ENCODE measurements around the gene SCLY. TPM values are rescaled to one million over a fixed set of nuclear protein-coding genes. Genes with fewer than 3 reads are reported as not detected.

The SCLY gene
- total RNA-seq, 2 donors from 2014 or later: 18.5 to 32.4 TPM

DNA sequence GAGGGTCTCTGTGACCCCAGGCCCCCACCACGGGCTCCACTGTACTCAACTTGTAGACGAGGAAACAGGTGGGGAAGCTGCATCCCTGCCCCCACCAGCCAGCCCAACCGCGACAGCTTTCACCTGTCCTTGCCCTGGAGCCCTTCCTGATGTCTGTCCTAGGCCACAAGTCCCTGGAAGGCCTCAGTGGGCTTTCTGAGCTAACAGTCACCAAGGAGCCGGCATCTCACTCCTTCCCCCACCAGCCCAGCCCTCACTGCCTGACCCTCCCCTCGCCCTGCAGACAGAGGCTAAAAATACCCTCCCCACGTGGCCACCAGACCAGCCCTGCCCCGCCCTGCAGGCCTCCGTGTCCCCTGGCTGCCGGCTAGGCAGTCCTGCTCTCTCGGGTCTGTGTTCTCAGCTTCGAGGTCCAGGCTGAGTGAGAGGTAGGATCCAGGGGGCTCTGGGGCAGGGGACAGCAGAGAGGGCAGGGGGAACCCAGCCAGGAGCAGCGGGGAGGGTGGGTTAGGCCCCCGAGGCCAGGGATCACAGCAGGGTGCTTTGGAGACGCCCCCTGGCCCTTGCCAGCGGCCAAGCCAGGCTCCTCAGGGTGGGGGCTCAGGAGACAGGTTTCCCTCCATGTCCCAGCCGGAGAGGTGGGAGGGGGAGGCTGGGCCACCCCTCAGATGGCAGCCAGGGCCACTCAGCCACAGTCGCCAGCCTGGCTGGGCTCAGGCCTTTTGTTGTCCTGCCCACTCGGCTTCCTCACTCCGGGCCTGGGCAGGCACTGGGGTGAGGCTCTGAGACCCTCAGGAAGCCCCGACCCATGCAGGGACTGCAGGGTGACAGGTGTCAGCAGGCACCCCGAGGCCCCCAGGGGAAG, 77.8 kb downstream of the SCLY start, which contains the start of gene KLHL30:
Gene KLHL30 (plus strand): TSS at position 338 of the 865 bp plus-strand sequence. CDS start 2,087 bp downstream, outside the sequence.
- no peak within 1 kb of the TSS for H3K27ac ChIP-seq
- intact Hi-C loops (cut with DNase I): no loop called here

GRCh38 chr2:238139196-238140039, 78.6 kb downstream of the SCLY start:
- 40 to 53% methylated on average over 16 to 47 of the region's 56 CpGs for WGBS, 2 donors
- ATAC-seq (peak; percentile 37), DNase-seq (peak in 2 of 4 donors; percentile 35 to 53)
- no peaks in the 10 kb centered on the region for H3K27me3 ChIP-seq
- H3K9me3 ChIP-seq: no peaks in the 10 kb centered on the region
- no peak overlapping the region for H3K4me3 ChIP-seq
- peaks cover 6% of the 10 kb centered on the region for H3K4me1 ChIP-seq
- no peak overlapping the region for H3K27ac ChIP-seq
- H3K36me3 ChIP-seq (replicated peaks in 1 of 2; ENCODE audit: insufficient read depth in 1 of 2, low read depth in 2 of 2): no peaks in the 10 kb centered on the region
- intact Hi-C loops (cut with DNase I): no loop called here
- TF ChIP-seq POLR2A (IDR thresholded peaks at IDR 0.05): no peak
- TF ChIP-seq, protein P1, sequence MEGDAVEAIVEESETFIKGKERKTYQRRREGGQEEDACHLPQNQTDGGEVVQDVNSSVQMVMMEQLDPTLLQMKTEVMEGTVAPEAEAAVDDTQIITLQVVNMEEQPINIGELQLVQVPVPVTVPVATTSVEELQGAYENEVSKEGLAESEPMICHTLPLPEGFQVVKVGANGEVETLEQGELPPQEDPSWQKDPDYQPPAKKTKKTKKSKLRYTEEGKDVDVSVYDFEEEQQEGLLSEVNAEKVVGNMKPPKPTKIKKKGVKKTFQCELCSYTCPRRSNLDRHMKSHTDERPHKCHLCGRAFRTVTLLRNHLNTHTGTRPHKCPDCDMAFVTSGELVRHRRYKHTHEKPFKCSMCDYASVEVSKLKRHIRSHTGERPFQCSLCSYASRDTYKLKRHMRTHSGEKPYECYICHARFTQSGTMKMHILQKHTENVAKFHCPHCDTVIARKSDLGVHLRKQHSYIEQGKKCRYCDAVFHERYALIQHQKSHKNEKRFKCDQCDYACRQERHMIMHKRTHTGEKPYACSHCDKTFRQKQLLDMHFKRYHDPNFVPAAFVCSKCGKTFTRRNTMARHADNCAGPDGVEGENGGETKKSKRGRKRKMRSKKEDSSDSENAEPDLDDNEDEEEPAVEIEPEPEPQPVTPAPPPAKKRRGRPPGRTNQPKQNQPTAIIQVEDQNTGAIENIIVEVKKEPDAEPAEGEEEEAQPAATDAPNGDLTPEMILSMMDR (IDR thresholded peaks at IDR 0.05): peak; percentile 35 to 59 (median 49)

More for the DNA sequence above, 77.8 kb downstream of the SCLY start, which contains the start of gene KLHL30:
- DNase-seq (no peak), ATAC-seq (no peak)
- Histone ChIP-seq H3K9me3 (no peaks in the 10 kb centered on the region), H3K36me3 (replicated peaks in 1 of 2; ENCODE audit: insufficient read depth in 1 of 2, low read depth in 2 of 2) (no peaks in the 10 kb centered on the region), H3K4me1 (peaks cover 6% of the 10 kb centered on the region), H3K27me3 (no peaks in the 10 kb centered on the region), H3K4me3 (no peak within 1 kb of the TSS)
- 81 to 82% methylated on average over 18 to 20 of the region's 22 CpGs for WGBS, 2 donors
- TF ChIP-seq POLR2A (IDR thresholded peaks at IDR 0.05): no peak
- TF ChIP-seq, protein P1 (IDR thresholded peaks at IDR 0.05): no peak

- intact Hi-C loops (cut with DNase I): no loop called here
- TF ChIP-seq, protein P1 (IDR thresholded peaks at IDR 0.05): no peak
- no peak for TF ChIP-seq POLR2A (IDR thresholded peaks at IDR 0.05)
- DNase-seq: no peak
- no peaks in the 10 kb centered on the region for H3K36me3 ChIP-seq (replicated peaks in 1 of 2; ENCODE audit: insufficient read depth in 1 of 2, low read depth in 2 of 2)
- H3K4me1 ChIP-seq: peaks cover 6% of the 10 kb centered on the region
- H3K4me3 ChIP-seq: no peak overlapping the region
- no peak overlapping the region for H3K27ac ChIP-seq
- no peak for ATAC-seq
- H3K9me3 ChIP-seq: no peaks in the 10 kb centered on the region
- no peaks in the 10 kb centered on the region for H3K27me3 ChIP-seq
- 54 to 59% methylated on average over 2 to 7 of the region's 7 CpGs for WGBS, 2 donors
Observed at GRCh38 chr2:238140040-238140439, 79.2 kb downstream of the SCLY start.

- no peak overlapping the region for H3K4me3 ChIP-seq
Observed at GRCh38 chr2:238140721-238141540, 80.1 kb downstream of the SCLY start.

More at GRCh38 chr2:238140721-238141540, 80.1 kb downstream of the SCLY start:
- no peaks in the 10 kb centered on the region for H3K36me3 ChIP-seq (replicated peaks in 1 of 2; ENCODE audit: insufficient read depth in 1 of 2, low read depth in 2 of 2)
- intact Hi-C loops (cut with DNase I): no loop called here
- no peaks in the 10 kb centered on the region for H3K9me3 ChIP-seq
- WGBS, 2 donors: 94 to 97% methylated on average over 20 to 59 of the region's 60 CpGs
- no peaks in the 10 kb centered on the region for H3K27me3 ChIP-seq
- DNase-seq (no peak), ATAC-seq (no peak)
- TF ChIP-seq, protein P1 (IDR thresholded peaks at IDR 0.05): no peak
- TF ChIP-seq POLR2A (IDR thresholded peaks at IDR 0.05): no peak
- peaks cover 6% of the 10 kb centered on the region for H3K4me1 ChIP-seq
- H3K27ac ChIP-seq: no peak overlapping the region
